Measurements from ENCODE around the gene C19orf53. TPM values are rescaled to one million over a fixed set of nuclear protein-coding genes. Genes with fewer than 3 reads are reported as not detected.
A peak's percentile ranks its signal among the peaks of the same experiment; 100 is the strongest.

C19orf53 gene
- total RNA-seq, 2 donors from 2014 or later, result 47.7 to 103 TPM

- no peak for DNase-seq
- TF ChIP-seq CTCF (IDR thresholded peaks at IDR 0.05) (no peak), POLR2A (IDR thresholded peaks at IDR 0.05) (no peak)
- H3K27me3 ChIP-seq, result no peaks in the 10 kb centered on the region
- H3K27ac ChIP-seq, result no peak overlapping the region
- intact Hi-C loops (cut with DNase I), result no loop called here
- no peaks in the 10 kb centered on the region for H3K9me3 ChIP-seq
- H3K4me3 ChIP-seq, result no peak overlapping the region
- peaks cover 11% of the 10 kb centered on the region for H3K4me1 ChIP-seq
- no peaks in the 10 kb centered on the region for H3K36me3 ChIP-seq (replicated peaks in 1 of 2; ENCODE audit: insufficient read depth in 1 of 2, low read depth in 2 of 2)
- 92% methylated on average over 8 to 11 of the region's 11 CpGs for WGBS, 2 donors
- no peak for ATAC-seq
These were observed 38.3 kb downstream of the C19orf53 start for GRCh38 chr19:13812544-13812943.

- H3K36me3 ChIP-seq (replicated peaks in 1 of 2; ENCODE audit: insufficient read depth in 1 of 2, low read depth in 2 of 2), result no peaks in the 10 kb centered on the region
- ATAC-seq (no peak), DNase-seq (no peak)
- intact Hi-C loops (cut with DNase I), result no loop called here
- peaks cover 12% of the 10 kb centered on the region for H3K4me1 ChIP-seq
- no peak overlapping the region for H3K4me3 ChIP-seq
- no peak overlapping the region for H3K27ac ChIP-seq
- no peaks in the 10 kb centered on the region for H3K9me3 ChIP-seq
- WGBS, 2 donors, result 92 to 100% methylated on average over 2 of the region's 2 CpGs
- no peak for TF ChIP-seq CTCF (IDR thresholded peaks at IDR 0.05)
- TF ChIP-seq POLR2A (IDR thresholded peaks at IDR 0.05), result no peak
- no peaks in the 10 kb centered on the region for H3K27me3 ChIP-seq
These were observed 38.9 kb downstream of the C19orf53 start for GRCh38 chr19:13813147-13813546.

- H3K9me3 ChIP-seq, result no peaks in the 10 kb centered on the region
- TF ChIP-seq POLR2A (IDR thresholded peaks at IDR 0.05) (no peak), CTCF (IDR thresholded peaks at IDR 0.05) (no peak)
- H3K36me3 ChIP-seq (replicated peaks in 1 of 2; ENCODE audit: insufficient read depth in 1 of 2, low read depth in 2 of 2), result no peaks in the 10 kb centered on the region
- H3K4me1 ChIP-seq, result peaks cover 12% of the 10 kb centered on the region
- no peak overlapping the region for H3K27ac ChIP-seq
- no peaks in the 10 kb centered on the region for H3K27me3 ChIP-seq
- H3K4me3 ChIP-seq, result no peak overlapping the region
- intact Hi-C loops (cut with DNase I), result no loop called here
- ATAC-seq (no peak), DNase-seq (no peak)
- WGBS, 2 donors, result 90% methylated on average over 19 of the region's 21 CpGs; no CpG with 5 or more reads in 1 of the 2 donors
These were observed 40.3 kb downstream of the C19orf53 start for GRCh38 chr19:13814550-13814949.

GRCh38 chr19:13817018-13817614 lies 42.9 kb downstream of the C19orf53 start:
- DNase-seq (peak; percentile 74 to 85 (median 82)), ATAC-seq (peak; percentile 63)
- H3K27ac ChIP-seq, result peak overlapping the region; percentile 45 to 81 (median 70)
- no peak for TF ChIP-seq CTCF (IDR thresholded peaks at IDR 0.05)
- TF ChIP-seq POLR2A (IDR thresholded peaks at IDR 0.05), result no peak
- H3K4me1 ChIP-seq, result peaks cover 12% of the 10 kb centered on the region
- no peaks in the 10 kb centered on the region for H3K27me3 ChIP-seq
- intact Hi-C loops (cut with DNase I), result no loop called here
- no peaks in the 10 kb centered on the region for H3K36me3 ChIP-seq (replicated peaks in 1 of 2; ENCODE audit: insufficient read depth in 1 of 2, low read depth in 2 of 2)
- WGBS, 2 donors, result 39% methylated on average over 3 to 11 of the region's 11 CpGs
- H3K4me3 ChIP-seq, result no peak overlapping the region
- no peaks in the 10 kb centered on the region for H3K9me3 ChIP-seq
